ENCODE data around the gene CEBPE.

Gene CEBPE

GRCh38 chr14:23068789-23069412, 50.2 kb downstream of the CEBPE start:
- ATAC-seq (ENCODE audit: low read depth), result peak; percentile 72
- Histone ChIP-seq H3K27ac (ENCODE audit: poor library complexity, severe bottlenecking) (peak overlapping the region; percentile 64), H3K9me3 (ENCODE audit: severe bottlenecking) (no peaks in the 10 kb centered on the region), H3K4me3 (ENCODE audit: severe bottlenecking) (no peak overlapping the region), H3K4me1 (ENCODE audit: insufficient read depth, poor library complexity, severe bottlenecking) (peaks cover 8% of the 10 kb centered on the region), H3K27me3 (ENCODE audit: insufficient read depth, poor library complexity, severe bottlenecking) (no peaks in the 10 kb centered on the region), H3K36me3 (ENCODE audit: low read depth) (peaks cover 82% of the 10 kb centered on the region)
- TF ChIP-seq CTCF (IDR thresholded peaks at IDR 0.05; ENCODE audit: poor library complexity, severe bottlenecking), result peak; percentile 100
- peak; percentile 86 for DNase-seq (ENCODE audit: low spot score)

DNA sequence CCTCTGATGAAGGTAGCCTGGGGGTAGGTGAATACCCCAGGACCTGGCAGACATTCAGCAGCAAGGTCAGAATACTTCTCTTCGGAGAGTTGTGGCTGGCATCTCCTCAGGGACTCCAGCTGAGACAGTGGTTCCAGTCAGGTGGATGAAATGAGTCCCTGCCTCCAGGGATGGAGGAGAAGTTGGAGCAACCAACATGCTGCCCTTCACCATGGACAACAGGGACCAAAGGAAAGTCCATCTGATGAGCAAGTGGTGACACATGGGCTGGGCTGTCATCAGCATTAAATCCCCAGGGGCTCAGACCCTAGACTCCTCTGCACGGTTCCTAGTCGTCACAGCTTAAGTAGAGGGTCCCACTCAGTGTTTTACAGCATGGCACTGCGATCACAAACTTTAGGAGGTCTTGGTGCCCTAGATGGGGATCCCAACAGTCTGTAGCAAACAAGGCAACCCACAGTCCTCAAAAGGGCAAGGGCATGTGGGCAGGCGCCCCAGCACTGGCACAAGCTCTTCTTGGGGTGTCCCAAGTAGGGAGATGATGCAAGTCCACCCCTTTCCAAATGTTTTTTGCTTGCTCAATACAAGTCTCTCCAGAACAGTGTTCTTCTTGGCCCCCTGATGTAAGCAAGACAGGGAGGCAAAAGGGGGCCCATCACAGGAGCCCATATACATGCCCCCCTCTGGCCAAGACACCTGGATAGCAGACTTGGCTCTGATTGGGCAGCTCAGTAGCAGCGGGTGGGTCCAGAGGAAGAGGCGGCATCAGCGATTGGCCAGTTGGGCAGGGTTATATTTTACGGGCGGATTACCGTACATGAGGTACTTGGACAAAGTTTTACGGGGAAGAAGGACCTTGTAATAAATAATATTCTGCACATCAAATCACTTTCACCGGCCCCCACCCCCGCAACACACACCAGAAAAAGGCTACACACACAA, 50.9 kb downstream of the CEBPE start:
- Histone ChIP-seq H3K27me3 (ENCODE audit: insufficient read depth, poor library complexity, severe bottlenecking) (no peaks in the 10 kb centered on the region), H3K9me3 (ENCODE audit: severe bottlenecking) (no peaks in the 10 kb centered on the region), H3K36me3 (ENCODE audit: low read depth) (peaks cover 82% of the 10 kb centered on the region), H3K4me1 (ENCODE audit: insufficient read depth, poor library complexity, severe bottlenecking) (peaks cover 8% of the 10 kb centered on the region), H3K27ac (ENCODE audit: poor library complexity, severe bottlenecking) (peak overlapping the region; percentile 64), H3K4me3 (ENCODE audit: severe bottlenecking) (no peak overlapping the region)
- ATAC-seq (ENCODE audit: low read depth) (no peak), DNase-seq (ENCODE audit: low spot score) (peak; percentile 50)
- TF ChIP-seq CTCF (IDR thresholded peaks at IDR 0.05; ENCODE audit: poor library complexity, severe bottlenecking), result no peak
